DMS114 treated with DMSO at 0.1 percent for 48 hours (cell line): ENCODE measurements around the gene UFD1.

Source experiments
- DNase-seq: peaks from one replicate; lab custom pipeline; 2025; ENCODE audit not compliant: unreplicated experiment; lab: John Stamatoyannopoulos, UW

The UFD1 gene

DNA sequence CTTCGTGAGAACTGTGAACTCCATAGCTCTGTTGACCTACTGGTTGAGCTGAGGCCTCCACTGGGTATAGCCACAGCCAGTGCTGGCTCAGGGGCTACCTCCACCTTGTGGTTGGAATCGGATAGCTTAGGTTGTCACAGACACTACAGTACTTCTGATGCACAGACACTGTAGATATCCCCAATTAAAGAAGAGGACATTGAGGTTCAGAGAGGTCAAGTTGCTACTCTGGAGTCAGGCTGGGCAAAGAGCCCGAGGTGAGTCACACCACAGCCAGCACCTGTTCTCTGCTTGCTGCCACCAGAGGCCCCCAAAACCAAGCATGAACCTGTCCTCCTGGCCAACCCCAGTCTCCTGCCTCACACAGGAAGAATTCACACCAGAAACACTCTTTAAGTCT, 5.4 kb downstream of the UFD1 start:
- no peak for DNase-seq

DNA sequence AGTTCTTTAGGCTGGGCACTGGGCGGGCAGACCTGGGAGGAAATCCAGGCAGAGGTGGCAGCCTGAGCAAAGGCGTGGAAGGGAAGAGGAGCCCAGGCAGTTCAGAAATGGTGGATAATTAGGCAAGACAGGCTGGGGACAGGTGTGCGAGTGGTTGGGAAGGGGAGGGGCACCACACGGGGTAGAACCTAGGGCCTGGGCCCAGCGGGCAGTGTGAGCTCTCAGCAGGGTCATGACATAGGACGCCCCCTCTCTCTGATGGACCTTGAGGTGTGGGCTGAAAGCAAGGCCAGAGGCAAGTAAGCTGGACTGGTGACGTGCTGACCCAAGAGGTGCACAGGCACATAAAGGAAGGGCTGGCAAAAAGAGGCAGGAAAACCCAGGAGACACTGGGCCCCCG, 6.8 kb downstream of the UFD1 start:
- no peak for DNase-seq

DNA sequence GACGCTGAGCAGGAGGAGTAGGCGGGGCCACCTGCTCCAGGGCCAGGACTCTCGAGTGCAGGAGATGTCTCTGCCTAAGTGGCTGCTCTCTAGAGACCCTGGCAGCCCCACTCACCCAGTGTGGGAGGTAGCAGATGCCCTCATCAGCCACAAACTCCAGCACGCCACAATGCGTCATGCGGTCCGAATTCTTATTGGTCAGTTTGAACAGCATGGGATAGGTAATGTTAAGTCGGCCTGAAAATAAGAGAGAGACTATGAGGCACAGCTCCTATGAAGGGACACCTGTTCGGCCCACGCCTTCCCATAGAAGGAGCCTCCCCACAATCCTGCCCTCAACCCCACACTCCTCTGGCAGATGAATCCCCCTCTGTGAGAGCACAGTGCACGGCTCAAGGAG, 7.4 kb downstream of the UFD1 start:
- no peak for DNase-seq

DNA sequence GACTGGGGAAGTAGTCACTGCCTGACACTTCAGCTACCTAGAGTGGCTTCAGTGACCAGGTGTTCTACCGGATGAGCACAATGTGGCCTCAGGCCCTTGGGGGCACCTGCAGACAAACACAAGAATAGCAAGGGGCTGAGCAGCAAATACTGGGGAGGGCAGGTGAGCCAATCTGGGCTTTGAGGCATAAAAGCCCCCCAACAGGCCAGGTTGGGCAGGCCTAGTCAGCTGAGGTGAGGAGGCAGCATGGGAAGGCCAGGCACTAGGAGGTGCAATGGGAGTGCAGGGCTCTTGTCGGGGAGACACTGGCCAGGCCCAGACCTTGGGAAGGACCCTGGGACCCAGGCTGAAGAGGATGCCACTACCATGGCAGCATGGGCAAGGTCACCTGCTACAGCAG, 9.0 kb downstream of the UFD1 start:
- DNase-seq, result no peak

DNA sequence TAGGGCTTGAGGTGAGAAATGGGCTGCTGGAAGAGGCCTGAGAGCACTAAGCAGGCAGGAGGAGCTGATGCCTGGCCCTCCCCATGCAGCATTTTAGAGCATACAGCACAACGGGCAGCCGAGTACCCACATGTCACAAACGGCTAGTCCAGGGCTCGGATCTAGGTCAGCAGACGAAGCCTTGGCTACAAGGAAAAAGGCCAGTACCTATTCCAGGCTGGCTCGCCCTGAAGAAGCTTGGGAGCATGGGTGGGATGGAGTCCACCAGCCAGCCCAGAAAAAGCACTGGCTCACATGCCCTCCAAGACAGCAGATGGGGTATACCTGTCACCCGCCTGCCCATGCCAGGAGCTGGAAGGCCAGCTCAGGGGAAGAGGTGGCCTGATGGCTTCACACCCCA, 9.6 kb downstream of the UFD1 start:
- DNase-seq, result no peak

DNA sequence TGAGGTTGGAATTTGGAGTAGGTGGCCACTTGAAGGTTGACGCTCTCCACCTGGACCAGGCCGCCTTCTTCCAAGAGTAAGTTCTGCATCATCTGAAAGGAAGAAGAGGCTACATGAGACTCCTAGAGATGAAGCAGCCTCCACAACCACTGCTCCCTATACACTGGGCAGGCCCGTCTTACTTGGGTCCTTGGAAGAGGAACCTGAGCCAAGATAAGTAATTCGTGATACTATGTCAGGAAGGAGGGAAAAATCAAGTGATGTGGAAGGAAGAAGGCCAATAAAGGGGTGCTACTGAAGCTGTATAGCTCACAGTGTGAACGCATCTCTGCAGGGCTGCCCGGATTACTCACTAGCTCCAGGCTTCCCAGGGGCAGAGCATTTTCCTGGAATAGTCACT, 11.1 kb downstream of the UFD1 start:
- no peak for DNase-seq

DNA sequence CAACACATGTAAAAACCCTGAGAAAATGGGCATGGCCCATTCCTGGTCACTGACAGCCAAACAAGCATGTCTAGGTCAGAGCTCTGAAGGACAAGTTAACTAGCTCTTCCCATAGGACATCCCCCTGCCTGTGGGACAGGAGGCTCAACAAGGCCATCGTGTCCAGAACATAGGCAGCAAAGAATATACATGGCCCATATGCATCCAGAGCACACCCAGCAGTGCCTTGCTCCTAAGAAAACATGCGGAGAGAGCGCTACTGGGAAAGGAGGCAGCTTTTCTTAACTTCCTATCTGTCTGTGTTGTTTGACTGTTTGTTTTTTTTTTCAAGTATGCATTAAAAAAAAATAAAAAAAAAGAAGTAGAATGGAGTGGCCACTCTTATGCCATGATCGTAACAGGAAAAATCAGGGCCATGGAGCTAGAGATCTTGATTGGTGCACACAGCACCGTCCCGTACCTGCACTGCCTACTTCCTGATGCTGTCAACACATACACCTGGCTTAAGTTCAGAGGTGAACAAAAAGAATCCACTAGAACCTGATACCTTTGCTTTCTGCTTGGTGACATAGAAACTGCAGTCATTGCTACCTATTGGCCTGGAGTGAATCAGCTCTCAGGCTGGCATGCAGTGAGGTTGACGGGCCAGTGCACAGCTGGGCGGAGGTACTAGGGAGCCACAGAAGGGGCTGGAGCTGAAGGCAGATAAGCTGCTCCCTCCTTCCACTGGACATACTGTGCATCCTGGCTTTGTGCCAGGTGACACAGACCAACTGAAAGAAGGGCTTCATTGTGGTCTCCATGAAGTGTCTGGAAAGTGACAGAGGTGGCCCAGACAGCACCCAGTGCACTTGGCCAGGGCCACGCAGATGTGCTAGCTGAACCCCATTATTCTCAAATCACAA, 11.9 kb downstream of the UFD1 start:
- DNase-seq, result no peak

DNA sequence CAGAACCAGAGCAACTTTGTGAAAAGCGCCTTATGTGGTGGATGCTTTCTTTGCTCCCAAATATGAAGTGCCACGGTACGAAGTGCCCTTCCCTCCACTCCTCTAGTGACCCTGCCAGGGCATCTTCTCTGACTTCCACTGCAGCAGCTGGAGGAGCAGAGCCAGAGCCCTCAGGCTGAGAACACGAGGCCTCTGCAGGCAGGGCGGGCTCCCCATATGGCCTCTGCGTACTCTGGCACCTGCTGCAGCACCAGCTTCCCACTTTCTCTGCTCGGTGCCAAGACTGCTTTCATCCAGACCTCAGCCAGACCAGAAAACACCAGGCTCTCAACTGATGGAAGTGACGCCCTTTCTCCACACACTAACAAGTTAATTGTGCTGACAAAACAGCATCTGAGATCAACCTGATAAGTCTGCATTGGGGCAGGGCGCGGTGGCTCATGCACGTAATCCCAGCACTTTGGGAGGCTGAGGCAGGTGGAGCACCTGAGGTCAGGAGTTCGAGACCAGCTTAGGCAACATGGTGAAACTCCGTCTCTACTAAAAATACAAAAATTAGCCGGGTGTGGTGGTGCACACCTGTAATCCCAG, 12.8 kb downstream of the UFD1 start:
- no peak for DNase-seq

DNA sequence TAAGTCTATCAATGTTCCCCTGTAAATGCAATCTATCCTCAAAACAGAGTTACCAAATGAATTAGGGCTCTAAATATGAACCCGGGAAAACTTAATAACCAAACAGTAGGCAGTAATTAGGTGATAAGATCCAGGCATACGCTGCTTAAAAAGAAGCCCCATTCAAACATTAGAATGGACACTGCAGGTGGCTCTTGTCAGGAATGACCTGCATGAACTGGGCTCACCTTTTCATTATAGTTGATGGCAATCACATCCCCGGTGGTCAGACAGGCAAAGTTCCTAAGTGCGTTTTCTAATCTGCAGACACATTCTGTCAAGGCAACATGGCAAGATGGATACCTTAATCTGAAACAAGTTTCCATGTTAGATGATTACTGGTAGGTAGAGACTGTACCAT, 14.0 kb downstream of the UFD1 start:
- DNase-seq, result no peak

DNA sequence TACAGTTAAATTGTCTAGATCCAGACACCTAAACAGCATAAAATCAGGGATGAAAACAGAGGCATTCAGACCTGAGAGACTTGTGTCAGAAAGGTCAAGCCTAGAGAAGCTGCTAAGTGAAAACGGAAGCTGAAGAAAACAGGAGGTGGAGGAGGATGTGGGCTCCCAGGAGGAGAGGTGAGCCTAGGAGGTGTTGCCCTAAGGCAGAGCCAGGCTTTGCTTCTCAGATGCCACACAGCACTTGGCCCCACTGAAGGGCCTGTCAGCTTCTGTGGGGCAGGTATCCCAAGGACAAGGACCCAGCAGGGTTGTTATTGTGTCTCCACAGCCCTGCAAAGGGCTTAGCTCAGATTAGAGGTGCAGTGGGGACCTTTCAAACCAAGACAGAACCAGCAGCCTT, 14.4 kb downstream of the UFD1 start:
- DNase-seq, result no peak

DNA sequence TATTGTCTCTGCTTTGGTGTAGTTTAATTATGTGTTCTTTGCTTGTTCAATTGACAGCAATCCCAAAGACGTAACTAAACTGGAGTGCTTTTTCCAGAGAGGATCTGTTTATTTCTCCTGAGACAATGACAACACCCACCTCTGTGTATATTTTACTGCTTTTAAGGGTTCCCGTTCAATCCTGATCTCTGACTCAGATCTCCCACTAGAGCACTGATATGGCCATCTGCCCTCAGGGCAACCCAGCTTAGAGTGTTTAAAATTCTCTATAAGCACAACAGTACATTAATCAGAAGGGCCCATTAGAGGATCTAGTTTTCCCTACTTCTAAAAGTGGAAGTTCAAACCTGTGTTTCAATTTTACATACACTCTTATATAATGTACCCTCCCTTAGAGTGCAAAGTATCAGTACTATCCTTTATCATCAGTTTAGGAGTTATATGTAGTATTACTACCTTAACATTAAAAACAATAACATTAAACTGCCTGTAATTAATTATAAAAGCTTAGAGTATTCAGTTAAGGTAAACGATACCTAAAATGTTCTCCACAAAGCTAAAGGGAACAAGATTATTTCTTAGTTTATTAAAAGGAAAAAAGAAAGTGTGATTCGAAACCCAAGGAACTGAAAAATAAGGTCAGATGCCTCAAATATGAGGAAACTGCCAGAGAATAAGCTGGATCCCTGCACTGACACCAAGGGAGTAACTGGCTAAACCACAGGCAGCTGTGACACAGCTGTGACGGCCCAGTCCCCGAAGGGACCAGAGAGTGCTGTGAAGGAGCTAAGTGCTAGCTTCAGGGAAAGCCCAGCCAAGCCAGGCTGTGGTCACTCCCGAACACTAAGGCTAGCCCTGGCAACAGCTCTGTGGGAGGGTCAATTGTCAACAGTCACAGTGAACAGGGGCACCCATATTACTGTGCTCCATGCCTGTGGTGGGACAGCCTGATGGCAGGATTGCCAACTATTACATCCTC, 15.2 kb downstream of the UFD1 start:
- DNase-seq, result no peak

DNA sequence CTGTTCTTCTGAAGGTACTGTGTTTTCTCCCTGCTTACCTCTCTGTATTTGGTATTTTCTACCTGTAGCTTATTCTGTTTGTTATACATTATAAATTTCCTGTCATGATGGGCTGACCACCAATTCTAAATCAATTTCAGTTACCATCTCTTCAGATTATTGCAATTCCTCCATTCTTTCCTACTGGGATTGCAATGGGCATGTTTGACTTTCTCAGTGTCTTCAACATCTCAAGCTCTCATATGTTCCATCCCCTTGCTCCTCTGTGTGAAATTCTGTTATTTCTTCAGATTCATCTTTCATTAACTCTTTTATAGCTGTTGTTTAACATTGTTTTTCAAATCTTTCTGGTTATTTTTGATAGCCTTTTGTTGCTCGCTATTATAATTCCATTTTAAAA, 16.0 kb downstream of the UFD1 start:
- no peak for DNase-seq

DNA sequence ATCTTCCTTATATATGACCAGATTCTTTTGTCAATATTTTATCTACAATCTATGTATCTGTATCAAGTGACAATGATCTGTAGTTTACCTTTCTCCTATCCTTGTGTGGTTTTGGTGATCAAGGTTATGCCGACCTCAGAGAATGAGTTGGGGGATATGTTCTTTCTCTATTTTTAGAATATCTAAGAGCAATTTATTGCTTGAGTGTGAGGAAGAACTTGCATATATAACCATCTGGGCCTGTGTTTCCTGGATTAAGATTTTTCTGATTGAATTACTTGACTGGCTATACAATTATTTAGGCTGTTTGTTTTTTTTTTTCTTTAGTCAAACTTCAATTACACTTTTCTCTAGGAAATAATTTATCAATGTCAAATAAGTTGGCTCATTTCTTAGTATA, 17.5 kb downstream of the UFD1 start:
- DNase-seq, result no peak

DNA sequence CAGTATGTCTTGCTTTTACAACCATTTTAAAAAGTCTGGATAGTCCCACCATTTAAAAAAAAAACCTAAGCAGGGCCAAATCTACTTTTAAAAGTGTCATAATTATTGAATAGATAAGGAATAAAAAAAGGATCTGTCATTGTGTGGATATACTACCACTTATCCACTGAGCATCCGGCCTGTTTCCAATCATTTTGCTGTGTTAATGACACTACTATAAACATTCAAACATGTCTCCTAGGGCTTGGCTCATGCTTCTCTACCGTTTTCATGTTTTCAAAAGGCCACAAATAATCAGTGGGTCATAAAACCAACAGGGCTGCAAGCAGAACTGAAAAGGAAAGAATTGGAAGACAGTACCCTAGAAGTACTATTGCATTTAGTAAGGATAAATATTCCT, 19.0 kb downstream of the UFD1 start:
- DNase-seq, result no peak

DNA sequence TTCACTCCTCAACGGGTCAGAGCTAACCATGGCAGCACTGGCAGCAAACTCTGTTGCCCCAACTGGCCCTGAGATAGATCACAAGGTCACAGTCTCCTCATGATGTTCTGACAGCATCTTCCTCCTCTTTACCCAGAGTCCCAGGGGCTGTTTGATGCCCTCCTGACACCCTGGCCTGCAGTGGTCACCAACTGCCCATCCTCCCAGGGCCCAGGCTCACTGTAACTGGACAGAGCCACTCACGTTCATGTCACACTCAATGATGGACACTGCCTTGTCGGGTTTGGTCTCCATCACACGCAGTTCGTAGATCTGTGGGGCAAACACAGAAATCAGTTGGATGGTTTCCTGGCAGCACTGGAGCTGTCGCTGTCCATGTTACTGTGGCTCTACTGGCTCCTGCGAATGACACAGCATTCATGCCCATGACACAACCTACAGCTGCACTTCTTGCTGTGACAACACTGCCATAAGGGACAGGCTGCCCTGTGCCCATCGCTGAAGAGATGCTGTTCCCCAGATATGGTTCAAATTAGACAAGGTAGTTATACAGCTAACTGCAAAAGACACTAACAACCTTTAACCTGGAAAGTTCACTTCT, 21.1 kb downstream of the UFD1 start:
- DNase-seq, result no peak

DNA sequence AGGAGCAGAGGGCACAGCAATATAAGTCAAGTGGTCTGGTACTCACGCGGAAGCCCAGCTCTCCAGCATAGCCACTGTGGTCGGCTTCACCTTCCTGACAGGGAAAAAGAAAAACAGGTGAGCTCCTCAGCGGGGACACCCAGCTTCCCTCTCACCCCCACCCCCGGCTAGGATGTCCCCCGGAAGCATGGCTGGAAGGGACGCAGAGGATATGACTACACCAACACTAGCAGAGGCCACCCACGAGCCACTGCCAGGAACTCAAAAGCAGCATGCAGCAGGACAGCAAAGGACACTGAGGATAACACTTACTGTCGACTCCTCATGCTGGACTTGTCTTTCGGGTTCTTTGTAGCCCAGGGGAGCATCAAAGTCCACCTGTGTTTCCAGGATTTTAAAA, 22.5 kb downstream of the UFD1 start:
- DNase-seq, result no peak

DNA sequence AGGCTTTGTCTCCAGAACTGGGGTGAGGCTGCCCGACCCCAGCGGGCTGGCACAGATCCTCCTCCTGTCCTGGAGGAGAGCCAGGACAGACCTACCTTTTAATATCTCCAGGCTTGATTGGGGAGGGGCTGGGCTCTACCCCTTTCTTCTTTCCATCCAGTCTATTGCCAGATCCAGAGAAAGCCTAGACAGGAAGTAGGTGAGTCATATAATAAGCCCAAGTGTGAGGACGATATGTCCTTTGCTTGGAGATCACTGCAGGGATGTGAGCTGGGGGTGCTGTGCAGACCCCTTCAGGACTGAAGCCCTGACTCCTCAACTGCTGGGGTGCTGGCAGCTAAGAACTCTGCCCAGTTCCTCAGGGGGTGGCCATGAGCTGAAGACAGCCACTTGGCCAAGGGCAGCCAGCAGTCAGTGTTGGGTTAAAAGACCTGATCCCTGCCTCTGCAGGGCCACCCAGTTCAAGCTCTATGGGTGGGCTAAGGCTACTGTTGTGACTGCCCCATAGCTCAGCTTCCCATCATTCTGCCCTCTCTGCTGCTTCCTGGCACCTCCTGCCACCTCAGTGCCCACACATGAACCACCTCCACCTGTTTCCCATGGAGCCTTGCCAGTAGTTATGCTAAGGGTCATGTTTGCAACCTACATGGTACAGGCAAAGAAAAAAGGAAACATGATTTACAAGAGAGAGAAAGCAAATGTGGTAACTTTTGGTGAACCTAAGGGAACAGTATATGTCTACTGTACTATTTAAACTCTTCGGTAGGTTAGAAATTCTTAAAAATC, 23.2 kb downstream of the UFD1 start:
- no peak for DNase-seq

DNA sequence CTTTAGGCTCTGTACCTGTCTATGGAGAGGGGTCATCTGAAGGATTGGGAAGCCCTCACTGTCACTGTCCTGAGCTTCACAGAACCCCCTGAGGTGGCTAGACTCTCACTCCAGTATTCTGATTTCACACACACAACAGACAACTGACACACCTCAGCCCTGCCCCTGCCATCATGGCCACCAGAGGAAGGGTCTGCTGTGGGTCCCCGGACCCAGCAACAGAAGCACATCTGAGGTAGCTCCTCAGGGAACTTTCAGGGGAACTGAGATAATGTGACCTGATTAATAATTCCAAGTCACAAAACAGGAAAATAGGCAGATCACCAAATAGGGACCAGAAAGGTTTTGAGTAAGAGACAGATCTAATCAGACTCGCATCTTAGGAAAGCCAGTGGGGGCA, 24.0 kb downstream of the UFD1 start:
- no peak for DNase-seq

DNA sequence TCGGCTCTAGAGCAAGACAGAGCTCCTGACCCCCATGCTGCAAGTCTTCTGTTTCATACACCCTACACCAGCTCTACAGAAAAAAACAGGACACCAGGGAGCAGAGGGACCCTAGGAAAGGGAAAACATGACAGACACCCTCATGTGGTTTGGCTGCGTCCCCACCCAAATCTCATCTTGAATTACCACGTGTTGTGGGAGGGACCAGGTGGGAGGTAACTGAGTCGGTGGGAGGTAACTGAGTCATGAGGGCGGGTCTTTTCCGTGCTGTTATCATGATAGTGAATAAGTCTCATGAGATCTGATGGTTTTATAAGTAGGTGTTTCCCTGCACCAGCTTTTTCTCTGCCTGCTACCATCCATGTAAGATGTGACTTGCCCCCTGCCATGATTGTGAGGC, 24.8 kb downstream of the UFD1 start:
- no peak for DNase-seq

DNA sequence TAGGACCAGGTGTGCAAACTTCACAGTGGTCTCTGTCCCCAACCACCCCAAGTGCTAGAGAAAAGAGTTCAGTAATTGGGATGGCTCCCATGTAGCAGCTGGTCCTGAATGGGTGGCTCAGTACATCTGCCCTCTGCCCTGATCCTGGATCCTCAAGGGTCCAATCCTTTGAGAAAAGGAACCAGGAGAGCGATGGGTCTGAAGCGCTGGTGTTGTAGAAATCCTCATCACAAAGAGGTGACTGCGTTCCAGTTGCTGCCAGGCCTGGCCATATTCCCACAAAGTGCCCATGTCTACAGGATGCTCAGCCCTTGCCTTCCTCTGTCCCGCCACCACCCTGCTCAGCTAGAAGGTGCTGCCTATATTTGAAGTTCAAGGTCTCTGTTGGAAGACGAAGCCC, 25.3 kb downstream of the UFD1 start:
- DNase-seq, result no peak

DNA sequence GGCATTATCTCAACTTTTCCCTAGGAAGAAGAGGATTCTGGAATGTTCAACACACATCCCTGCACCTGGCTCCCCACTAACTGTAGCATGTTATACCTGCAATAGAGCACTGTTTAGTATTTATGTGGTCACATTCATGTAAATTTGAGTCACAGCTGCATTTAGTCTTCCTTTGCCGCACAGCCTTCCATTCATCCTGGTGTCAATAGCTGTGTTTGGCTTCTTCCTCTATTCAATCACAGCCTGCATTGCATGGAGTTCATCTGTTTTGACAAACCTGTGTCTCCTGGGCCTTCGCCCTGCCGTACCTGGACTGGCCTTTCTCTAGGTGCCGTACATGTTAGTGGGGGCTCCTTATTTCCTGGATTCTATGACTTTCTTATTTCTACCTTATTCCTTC, 27.4 kb downstream of the UFD1 start:
- no peak for DNase-seq
